Stimulated activated CD4-positive, alpha-beta T cell treated with anti-CD3 and anti-CD28 coated beads, TNF-alpha, amount 100 ng/mL, for 4 hours (primary cell): ENCODE results near the gene ZWILCH.
A peak's percentile ranks its signal among the peaks of the same experiment; 100 is the strongest.
"Not testable (repeated sequence)": the region's sequence is repeated elsewhere in the genome, so short reads cannot be mapped to it uniquely, and the experiment has no call there.

ENCODE experiments used
- DNase-seq, 3 experiments: peaks; one replicate each; pipeline ENCODE4 v3.0.0-alpha.2; 2020; ENCODE audit warnings: low read depth in 3 of 3

ZWILCH gene

GRCh38 chr15:66504563-66505429 lies at the start of gene ZWILCH, which contains the start of gene RPL4:
ZWILCH (plus strand) TSS chr15:66505326; CDS start chr15:66505339, 13 bp downstream.
RPL4 (minus strand) TSS chr15:66504855; CDS start chr15:66504790, 65 bp downstream.
- peak; percentile 63 to 67 (median 65) for DNase-seq

GRCh38 chr15:66456211-66456610 lies 48.9 kb upstream of the ZWILCH start:
- no peak for DNase-seq

GRCh38 chr15:66459818-66460615 lies 45.1 kb upstream of the ZWILCH start:
- DNase-seq, result no peak

- not testable (repeated sequence) for DNase-seq
Observed at GRCh38 chr15:66461294-66461693, 43.8 kb upstream of the ZWILCH start.

- no peak for DNase-seq
Observed at GRCh38 chr15:66461917-66462316, 43.2 kb upstream of the ZWILCH start.

- no peak for DNase-seq
Observed at GRCh38 chr15:66462627-66463026, 42.5 kb upstream of the ZWILCH start.

- DNase-seq, result not testable (repeated sequence)
Observed at GRCh38 chr15:66465294-66465693, 39.8 kb upstream of the ZWILCH start.

- DNase-seq, result not testable (repeated sequence)
Observed at GRCh38 chr15:66467162-66468040, 37.7 kb upstream of the ZWILCH start.

- not testable (repeated sequence) for DNase-seq
Observed at GRCh38 chr15:66470825-66471224, 34.3 kb upstream of the ZWILCH start.

- DNase-seq, result peak in 1 of 3 experiments; percentile 13
Observed at GRCh38 chr15:66472176-66472999, 32.7 kb upstream of the ZWILCH start.

- DNase-seq, result no peak
Observed at GRCh38 chr15:66474135-66474534, 31.0 kb upstream of the ZWILCH start.

GRCh38 chr15:66474963-66475362 lies 30.2 kb upstream of the ZWILCH start:
- DNase-seq, result no peak

GRCh38 chr15:66476535-66476934 lies 28.6 kb upstream of the ZWILCH start:
- DNase-seq, result no peak

- no peak for DNase-seq
Observed at GRCh38 chr15:66477011-66477410, 28.1 kb upstream of the ZWILCH start.

- no peak for DNase-seq
Observed at GRCh38 chr15:66480267-66480666, 24.9 kb upstream of the ZWILCH start.

GRCh38 chr15:66481107-66481856 lies 23.8 kb upstream of the ZWILCH start:
- DNase-seq, result no peak

GRCh38 chr15:66482539-66482938 lies 22.6 kb upstream of the ZWILCH start:
- no peak for DNase-seq

- DNase-seq, result no peak
Observed at GRCh38 chr15:66483131-66483566, 22.0 kb upstream of the ZWILCH start.

- DNase-seq, result no peak
Observed at GRCh38 chr15:66484539-66485112, 20.5 kb upstream of the ZWILCH start.
